HCT116 (cell line): ENCODE results near the gene DNPEP. TPM values are rescaled to one million over a fixed set of nuclear protein-coding genes. Genes with fewer than 3 reads are reported as not detected.

Source experiments
- ATAC-seq: fragments of 200-7000 bp; cut with Tn5 transposase; 2 replicates; pipeline ENCODE4 v1.9.1; 2020; ENCODE audit warnings: mild to moderate bottlenecking, moderate library complexity
- BruUV-seq: library from RNA; stranded (reverse); fragments of 400-500 nt; replicated peaks from 2 replicates; lab custom pipeline; 2021; lab: Mats Ljungman, UMichigan
- CTCF ChIA-PET: fragments of 300-600 bp; sonication (Branson Sonifier 250); formaldehyde crosslinking; loops from one replicate; lab custom pipeline; 2021; ENCODE audit warnings: antibody characterized with exemption; lab: Charles Lee
- POLR2A ChIA-PET: fragments of 300-600, 350-600 bp; sonication (Branson Sonifier 250); formaldehyde crosslinking; loops from one replicate; lab custom pipeline; 2021; ENCODE audit warnings: antibody characterized with exemption; lab: Charles Lee
- RAD21 ChIA-PET, 2 experiments: fragments of 300-600 bp; sonication (Branson Sonifier 250); formaldehyde crosslinking; loops; one replicate each; lab custom pipeline; 2023; ENCODE audit warnings: low total read pairs in 2 of 2; ENCODE audit not compliant: uncharacterized antibody in 2 of 2, unreplicated experiment in 2 of 2, low non-redundant PET in 1 of 2; lab: Charles Lee
- DNase-seq: peaks from one replicate; pipeline ENCODE4 v3.0.0-alpha.2; 2010; ENCODE audit warnings: low read depth, low spot score
- H2AFZ ChIP-seq: fragments of 200-600 bp; shearing (Covaris generic), sonication (generic); 2 replicates; pipeline ENCODE4 v1.6.1; 2017; ENCODE audit warnings: low read depth, mixed run types, mixed read lengths, antibody characterized with exemption, low read length; ENCODE audit not compliant: poor library complexity, severe bottlenecking
- H3K27ac ChIP-seq: 2 replicates; pipeline ENCODE4 v1.5.1; 2012; ENCODE audit warnings: low read depth, low read length
- H3K27me3 ChIP-seq: fragments of 200-600 bp; sonication (generic); 2 replicates; pipeline ENCODE4 v1.6.1; 2016; ENCODE audit warnings: mixed run types, low read length, mixed read lengths; ENCODE audit not compliant: insufficient read depth
- H3K36me3 ChIP-seq, 2 experiments: fragments of 200-500 bp in 1 of 2; fragments of 200-600 bp in 1 of 2; sonication (Bioruptor generic) in 1 of 2; sonication (generic) in 1 of 2; 2 replicates each; pipeline versions ENCODE4 v1.5.1 to v1.6.1; 2014 to 2016; ENCODE audit warnings: low read length in 2 of 2, inconsistent platforms in 1 of 2, mixed read lengths in 1 of 2, mixed run types in 1 of 2; ENCODE audit not compliant: insufficient read depth in 2 of 2, control insufficient read depth in 1 of 2
- H3K4me1 ChIP-seq, 2 experiments: fragments of 200-600 bp in 1 of 2; sonication (generic) in 1 of 2; 2 replicates each; pipeline versions ENCODE4 v1.5.1 to v1.6.1; 2012 to 2017; ENCODE audit warnings: low read length in 2 of 2, inconsistent platforms in 1 of 2, mild to moderate bottlenecking in 1 of 2, mixed read lengths in 1 of 2, mixed run types in 1 of 2, moderate library complexity in 1 of 2; ENCODE audit not compliant: insufficient read depth in 2 of 2, control insufficient read depth in 1 of 2
- H3K4me2 ChIP-seq: fragments of 200-600 bp; sonication (generic); 2 replicates; pipeline ENCODE4 v1.6.1; 2017; ENCODE audit warnings: mixed run types, low read length, mixed read lengths
- H3K4me3 ChIP-seq, 2 experiments: fragments of 200-600 bp in 1 of 2; sonication (generic) in 1 of 2; replicated peaks in 1 of 2; 2 replicates each; pipeline ENCODE4 v1.5.1; 2011 to 2016; ENCODE audit warnings: low read length in 2 of 2, control low read depth in 1 of 2, low read depth in 1 of 2, mild to moderate bottlenecking in 1 of 2, mixed read lengths in 1 of 2, mixed run types in 1 of 2
- H3K79me2 ChIP-seq: fragments of 200-600 bp; sonication (generic); 2 replicates; pipeline ENCODE4 v1.6.1; 2017; ENCODE audit warnings: mild to moderate bottlenecking, mixed run types, low read length, moderate library complexity, mixed read lengths; ENCODE audit not compliant: insufficient read depth
- H3K9ac ChIP-seq: fragments of 200-600 bp; sonication (generic); 2 replicates; pipeline ENCODE4 v1.6.1; 2016; ENCODE audit warnings: low read length, mixed read lengths
- H3K9me2 ChIP-seq: fragments of 200-600 bp; sonication (generic), shearing (Covaris generic); 2 replicates; pipeline ENCODE4 v1.6.1; 2017; ENCODE audit warnings: mixed run types, mild to moderate bottlenecking, moderate library complexity; ENCODE audit not compliant: insufficient read depth
- H3K9me3 ChIP-seq, 2 experiments: fragments of 200-500 bp in 1 of 2; fragments of 200-600 bp in 1 of 2; sonication (Bioruptor generic) in 1 of 2; sonication (generic) in 1 of 2; 2 replicates each; pipeline ENCODE4 v1.6.1; 2014 to 2017; ENCODE audit warnings: low read length in 2 of 2, mixed read lengths in 2 of 2, inconsistent platforms in 1 of 2, low read depth in 1 of 2, mild to moderate bottlenecking in 1 of 2, mixed run types in 1 of 2, moderate library complexity in 1 of 2; ENCODE audit not compliant: control insufficient read depth in 1 of 2, insufficient read depth in 1 of 2
- H4K20me1 ChIP-seq: fragments of 200-600 bp; sonication (generic), shearing (Covaris generic); 2 replicates; pipeline ENCODE4 v1.6.1; 2017; ENCODE audit warnings: mixed run types, mild to moderate bottlenecking, moderate library complexity; ENCODE audit not compliant: insufficient read depth
- ATF3 ChIP-seq: IDR thresholded peaks from 2 replicates; pipeline ENCODE4 v1.6.1; 2012
- CTCF ChIP-seq, 3 experiments: fragments of 200-600 bp in 1 of 3; sonication (generic) in 1 of 3; IDR thresholded peaks in 2 of 3; conservative IDR thresholded peaks in 1 of 3; 2 replicates each; pipeline ENCODE4 v1.5.1; 2012 to 2017; ENCODE audit warnings: low read depth in 2 of 3, low read length in 2 of 3, antibody characterized with exemption in 1 of 3, borderline replicate concordance in 1 of 3, control low read depth in 1 of 3, mild to moderate bottlenecking in 1 of 3, mixed read lengths in 1 of 3, mixed run types in 1 of 3, moderate library complexity in 1 of 3; ENCODE audit not compliant: insufficient read depth in 1 of 3
- EZH2 ChIP-seq: fragments of 200-600 bp; sonication (generic); IDR thresholded peaks from 2 replicates; pipeline ENCODE4 v1.6.1; 2017; ENCODE audit warnings: antibody characterized with exemption, mixed run types
- EZH2phosphoT487 ChIP-seq: fragments of 200-600 bp; IDR thresholded peaks from 2 replicates; pipeline ENCODE4 v1.6.1; 2018; ENCODE audit warnings: antibody characterized with exemption, borderline replicate concordance
- JUND ChIP-seq: IDR thresholded peaks from 2 replicates; pipeline ENCODE4 v1.6.1; 2012
- POLR2A ChIP-seq: IDR thresholded peaks from 2 replicates; pipeline ENCODE4 v1.7.0; 2011; ENCODE audit warnings: borderline replicate concordance; ENCODE audit not compliant: insufficient read depth, insufficient read length; ENCODE audit errors: extremely low read depth
- POLR2AphosphoS5 ChIP-seq: IDR thresholded peaks from 2 replicates; pipeline ENCODE4 v1.6.1; 2011; ENCODE audit warnings: mild to moderate bottlenecking, low read depth, low read length, moderate library complexity
- YY1 ChIP-seq: IDR thresholded peaks from 2 replicates; pipeline ENCODE4 v1.6.1; 2011; ENCODE audit warnings: low read length, low read depth, moderate library complexity, mild to moderate bottlenecking; ENCODE audit not compliant: insufficient replicate concordance; ENCODE audit errors: extremely low read depth
- ZFX ChIP-seq: fragments of 450-650 bp; IDR thresholded peaks from 2 replicates; pipeline ENCODE4 v1.6.1; 2017
- intact Hi-C: fragments of 100-400 bp; cut with micrococcal nuclease; formaldehyde crosslinking; loops from 2 replicates; pipeline ENCODE4 v1.10.0; 2022
- total RNA-seq: library from RNA; stranded (reverse); gene quantifications from one replicate; pipeline ENCODE4 v1.2.1, GENCODE V29; 2021; ENCODE audit not compliant: unreplicated experiment

DNPEP gene
- total RNA-seq, 1 experiment from 2014 or later, result 80.1 TPM

GRCh38 chr2:219406861-219407230, 19.1 kb upstream of the DNPEP start:
- Histone ChIP-seq H3K4me1 (peaks cover 10 to 41% of the 10 kb centered on the region in 2 experiments), H4K20me1 (no peaks in the 10 kb centered on the region), H3K4me2 (peak overlapping the region; percentile 43), H3K36me3 (no peaks in the 10 kb centered on the region), H3K79me2 (no peaks in the 10 kb centered on the region), H2AFZ (no peak overlapping the region), H3K4me3 (no peak overlapping the region), H3K27ac (no peak overlapping the region), H3K9ac (no peak overlapping the region), H3K9me3 (no peaks in the 10 kb centered on the region), H3K9me2 (no peaks in the 10 kb centered on the region), H3K27me3 (no peaks in the 10 kb centered on the region)
- intact Hi-C loops, result loop anchor here (10.0 kb wide), 1 partner anchor 238 kb away; no protein-coding TSS in a partner anchor
- ATAC-seq, result no peak
- DNase-seq, result no peak
- ChIA-PET CTCF (no interaction called here), POLR2A (no interaction called here), RAD21 (no interaction called here)
- TF ChIP-seq POLR2AphosphoS5 (no peak), ATF3 (no peak), ZFX (no peak), EZH2phosphoT487 (no peak), POLR2A (no peak), EZH2 (no peak), JUND (no peak), CTCF (IDR thresholded peaks at IDR 0.05 in 2 of 3, conservative IDR thresholded peaks at IDR 0.05 in 1 of 3; ENCODE audit: borderline replicate concordance in 1 of 3, insufficient read depth in 1 of 3, low read depth in 2 of 3, low read length in 2 of 3) (no peak), YY1 (no peak)
- BruUV-seq, result no TSS peak
